Measurements from ENCODE around the gene KCNF1.

The KCNF1 gene

GRCh38 chr2:10960606-10961489 lies 49.1 kb downstream of the KCNF1 start:
- FAIRE-seq: no peak
- DNase-seq (ENCODE audit: insufficient read length, low spot score): no peak

- DNase-seq (ENCODE audit: insufficient read length, low spot score) (no peak), FAIRE-seq (no peak)
Observed at GRCh38 chr2:10961490-10961875, 49.7 kb downstream of the KCNF1 start.

- no peak for FAIRE-seq
- DNase-seq (ENCODE audit: insufficient read length, low spot score): no peak
Observed at GRCh38 chr2:10962004-10962403, 50.3 kb downstream of the KCNF1 start.

- FAIRE-seq: no peak
- DNase-seq (ENCODE audit: insufficient read length, low spot score): no peak
Observed at GRCh38 chr2:10963155-10963554, 51.4 kb downstream of the KCNF1 start.
